Hair follicular keratinocyte (primary cell): ENCODE measurements around the gene MYO16. TPM values are rescaled to one million over a fixed set of nuclear protein-coding genes. Genes with fewer than 3 reads are reported as not detected.

ENCODE experiments used
- total RNA-seq: library from RNA; depleted of rRNA; stranded (reverse); fragments of >200 nt; gene quantifications from 2 replicates; pipeline ENCODE4 v1.2.3, GENCODE V29; 2015

The MYO16 gene
- under 0.01 and 0.08 TPM in 2 replicates for total RNA-seq

GRCh38 chr13:108629181-108629752 is at the start of gene MYO16:
Gene MYO16, plus strand, starts transcription at chr13:108629611. Its CDS starts 234 bp downstream, at chr13:108629845.

